ENCODE results near the gene RNF181.
"Not testable (repeated sequence)": the region's sequence is repeated elsewhere in the genome, so short reads cannot be mapped to it uniquely, and the experiment has no call there.

Gene RNF181

DNA sequence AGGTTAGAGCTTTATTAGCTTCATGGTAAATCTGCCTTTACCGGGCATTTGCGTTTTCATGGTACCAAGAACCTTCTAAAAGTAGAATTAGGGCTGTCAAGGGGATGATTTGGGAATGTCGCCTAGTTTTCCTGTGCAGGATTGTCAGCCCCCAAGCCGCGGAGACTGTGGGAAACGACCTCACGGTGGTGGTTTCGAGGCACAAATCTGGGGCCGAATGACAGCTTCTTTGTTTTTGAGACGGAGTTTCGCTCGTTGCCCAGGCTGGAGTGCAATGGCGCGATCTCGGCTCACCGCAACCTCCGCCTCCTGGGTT is 19.8 kb downstream of the RNF181 start:
- DNase-seq, result no peak

DNA sequence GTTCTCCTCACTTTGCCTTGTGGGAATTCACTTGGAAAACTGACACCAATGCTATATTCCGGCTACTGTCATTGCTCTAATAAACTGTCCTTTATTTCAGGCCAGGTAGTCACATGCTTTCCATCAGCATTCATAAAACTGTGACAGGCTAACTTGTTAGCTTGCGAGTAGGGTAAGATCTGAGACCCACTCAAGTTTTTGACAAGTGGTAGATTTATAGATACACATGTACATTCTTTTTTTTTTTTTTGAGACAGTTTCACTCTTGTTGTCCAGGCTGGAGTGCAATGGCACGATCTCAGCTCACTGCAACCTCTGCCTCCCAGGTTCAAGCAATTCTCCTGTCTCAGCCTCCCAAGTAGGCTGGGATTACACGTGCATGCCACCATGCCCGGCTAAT is 22.2 kb downstream of the RNF181 start:
- DNase-seq, result not testable (repeated sequence)

DNA sequence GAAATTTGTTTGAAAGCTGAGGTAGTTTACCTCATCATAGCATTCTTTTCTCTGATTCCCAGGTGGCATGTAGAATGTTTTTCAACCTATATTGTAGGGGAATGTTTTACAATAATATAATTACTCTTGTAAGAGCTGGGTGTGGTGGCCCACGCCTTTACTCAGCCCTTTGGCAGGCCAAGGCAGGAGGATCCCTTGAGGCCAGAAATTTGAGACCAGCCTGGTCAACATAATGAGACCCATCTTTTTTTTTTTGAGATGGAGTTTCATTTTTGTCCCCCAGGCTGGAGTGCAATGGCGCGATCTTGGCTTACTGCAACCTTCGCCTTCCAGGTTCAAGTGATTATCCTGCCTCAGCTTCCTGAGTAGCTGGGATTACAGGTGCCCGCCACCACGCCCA is 24.1 kb downstream of the RNF181 start:
- DNase-seq, result no peak

DNA sequence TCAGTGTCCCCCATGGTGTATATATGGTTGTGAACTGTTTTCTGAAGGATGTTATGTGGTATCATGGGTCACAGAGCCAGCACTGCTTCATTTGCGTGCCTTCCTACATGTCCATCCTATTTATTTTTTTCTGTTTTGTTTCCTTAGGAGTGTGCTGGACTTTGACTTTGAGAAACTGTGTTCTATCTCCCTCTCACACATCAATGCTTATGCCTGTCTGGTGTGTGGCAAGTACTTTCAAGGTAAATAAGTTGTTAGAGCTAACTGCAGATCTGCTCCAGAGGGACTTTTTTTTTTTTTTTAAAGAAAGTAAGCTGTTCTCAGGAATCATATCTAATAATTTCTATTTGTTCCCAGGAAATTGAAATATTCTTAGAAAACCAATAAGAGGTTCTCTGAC is 25.8 kb downstream of the RNF181 start:
- DNase-seq, result no peak

DNA sequence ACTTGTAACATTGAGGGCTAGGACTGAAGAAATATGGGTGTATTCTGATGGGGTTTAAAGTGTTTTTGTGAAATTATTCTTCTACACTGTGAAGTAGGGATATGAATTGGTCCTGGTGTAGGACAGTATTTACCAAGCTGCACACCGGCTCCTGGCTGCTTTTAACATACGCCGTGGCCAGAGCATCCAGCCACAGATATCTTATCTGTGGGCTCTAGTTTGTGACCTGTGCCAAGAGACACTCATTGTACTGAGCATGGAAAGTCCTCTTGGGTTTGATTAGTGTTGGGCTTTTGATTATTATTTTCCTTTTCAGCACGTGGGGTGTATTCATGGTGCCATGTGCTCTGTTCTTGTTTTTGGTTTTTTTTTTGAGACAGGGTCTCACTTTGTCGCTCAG is 28.4 kb downstream of the RNF181 start:
- DNase-seq, result no peak

DNA sequence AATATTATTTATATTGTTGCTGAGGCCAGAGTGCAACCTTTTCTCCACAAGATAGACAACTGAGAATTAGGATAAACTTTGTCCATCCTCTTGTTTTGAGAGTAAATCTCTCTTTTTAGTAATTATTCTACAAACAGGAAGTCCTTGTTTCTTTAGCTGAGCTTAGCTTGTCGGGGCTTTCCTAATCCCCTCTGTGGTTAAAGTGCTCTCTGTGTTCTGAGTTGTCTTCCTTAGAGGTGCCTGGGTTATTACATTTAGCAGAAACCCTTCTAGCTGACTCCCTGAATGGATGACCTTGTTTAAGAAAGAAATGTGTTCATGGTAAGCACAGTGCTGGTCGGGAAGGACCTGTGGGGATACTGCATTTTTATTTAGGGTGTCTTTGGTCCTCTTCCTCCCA is 33.1 kb downstream of the RNF181 start:
- DNase-seq, result no peak

DNA sequence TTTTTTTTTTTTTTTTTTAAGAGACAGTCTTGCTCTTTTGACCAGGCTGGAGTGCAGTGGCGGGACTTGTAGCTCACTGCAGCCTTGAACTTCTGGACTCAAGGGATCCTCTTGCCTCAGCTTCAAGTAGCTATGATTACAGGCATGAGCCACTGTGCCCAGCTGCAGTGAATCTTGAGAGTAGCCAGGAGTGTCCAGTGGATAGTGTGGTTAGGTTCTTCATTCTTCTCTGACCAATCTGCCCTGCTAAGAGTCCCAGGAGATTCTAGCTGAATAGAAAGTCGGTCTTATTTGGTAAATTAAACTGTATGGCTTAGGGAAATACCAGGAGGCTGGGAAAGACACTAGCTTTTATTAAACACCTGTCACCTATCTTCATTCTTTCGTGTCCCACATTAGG is 35.8 kb downstream of the RNF181 start:
- no peak for DNase-seq

DNA sequence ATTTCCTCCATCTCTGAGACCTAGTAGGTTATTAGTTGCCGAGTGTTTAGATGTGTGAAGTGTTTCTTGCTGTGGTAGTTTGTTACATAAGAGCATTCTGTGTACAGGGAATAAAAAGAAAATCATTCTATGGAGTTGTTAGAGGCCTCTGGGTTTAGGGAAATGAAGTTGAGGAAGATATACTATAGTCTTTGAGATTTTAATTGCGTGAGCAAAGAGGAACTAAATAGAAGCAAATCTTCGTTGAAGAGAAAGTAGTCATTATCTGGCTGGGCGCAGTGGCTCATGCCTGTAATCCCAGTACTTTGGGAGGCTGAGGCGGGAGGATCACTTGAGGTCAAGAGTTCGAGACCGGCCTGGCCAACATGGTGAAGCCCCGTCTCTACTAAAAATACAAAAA is 39.5 kb downstream of the RNF181 start:
- no peak for DNase-seq

DNA sequence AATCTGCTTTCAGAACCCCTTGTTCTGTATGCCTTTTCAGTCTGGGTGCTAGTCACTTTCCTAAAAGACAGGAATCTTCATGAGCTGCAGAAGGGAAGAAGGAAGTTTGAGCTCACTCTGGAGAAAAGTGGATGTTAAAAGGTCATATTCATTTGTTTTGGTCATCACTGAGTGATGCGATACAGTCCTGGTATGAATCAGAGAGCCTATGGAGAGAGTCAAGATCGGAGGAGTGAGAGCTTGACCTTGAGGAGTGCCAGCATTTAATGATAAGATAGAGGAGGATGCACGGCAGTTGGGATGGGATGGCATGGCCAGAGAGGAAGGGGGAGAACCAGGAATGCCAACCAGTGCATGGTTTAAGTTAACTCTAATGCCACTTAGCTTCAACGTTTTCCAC is 40.1 kb downstream of the RNF181 start:
- DNase-seq, result no peak

DNA sequence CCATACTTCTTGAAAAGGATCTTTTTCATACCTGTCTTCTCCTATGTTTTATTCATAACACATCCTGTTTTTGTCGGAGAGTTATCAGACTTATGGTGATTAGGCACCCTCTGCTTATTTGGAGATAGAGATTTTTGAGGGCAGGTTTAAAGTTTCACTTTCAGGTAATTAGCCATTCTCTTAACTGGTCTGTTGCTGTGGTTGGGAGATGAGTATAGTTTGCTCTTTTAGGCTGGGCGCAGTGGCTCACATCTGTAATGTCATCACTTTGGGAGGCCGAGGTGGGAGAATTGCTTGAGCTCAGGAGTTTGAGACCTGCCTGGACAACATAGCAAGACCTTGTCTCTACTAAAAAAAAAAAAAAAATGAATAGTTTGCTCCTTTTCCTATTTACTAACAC is 47.2 kb downstream of the RNF181 start:
- DNase-seq, result no peak

DNA sequence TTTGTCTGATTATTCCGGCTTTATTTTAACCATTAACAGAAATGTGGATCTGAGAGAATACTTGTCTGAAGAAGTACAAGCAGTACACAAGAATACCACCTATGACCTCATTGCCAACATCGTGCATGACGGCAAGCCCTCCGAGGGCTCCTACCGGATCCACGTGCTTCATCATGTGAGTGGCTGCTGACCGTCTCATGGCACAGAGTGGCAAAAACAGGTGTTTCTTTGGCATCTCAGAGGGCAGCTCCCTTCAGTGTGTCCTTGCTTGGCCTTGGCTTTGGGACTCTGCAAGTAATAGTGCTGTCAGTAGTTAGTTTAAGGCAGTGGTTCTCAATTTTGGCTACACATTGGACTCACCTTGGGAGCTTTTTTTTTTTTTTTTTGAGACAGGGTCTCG is 49.4 kb downstream of the RNF181 start:
- no peak for DNase-seq

DNA sequence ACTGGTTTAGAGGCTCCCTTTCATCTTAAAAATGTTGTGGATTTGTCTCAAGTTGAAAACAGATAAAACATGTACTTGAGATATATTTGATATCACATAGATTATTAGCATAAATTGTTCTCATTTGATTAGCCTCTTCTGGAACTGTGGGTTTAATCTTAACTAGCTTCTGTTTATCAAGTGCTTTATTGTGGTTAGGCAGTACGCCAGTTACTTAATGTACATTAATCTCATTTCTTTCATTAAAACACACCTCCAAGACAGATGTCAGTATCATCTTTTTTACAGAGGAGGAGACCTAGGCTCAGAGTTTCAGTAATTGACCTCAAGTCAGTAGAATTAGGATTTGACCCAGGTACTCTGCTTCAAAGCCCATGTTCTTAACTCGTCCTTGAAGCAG is 50.6 kb downstream of the RNF181 start:
- no peak for DNase-seq

All from bone marrow (tissue), 2 donors.